K562 (cell line): ENCODE data around the gene NQO2. TPM values are rescaled to one million over a fixed set of nuclear protein-coding genes. Genes with fewer than 3 reads are reported as not detected.
A peak's percentile ranks its signal among the peaks of the same experiment; 100 is the strongest.

Source experiments
- AFF4 ChIP-seq: sonication (generic); formaldehyde crosslinking; IDR thresholded peaks from 2 replicates; pipeline ENCODE4 v1.8.0; 2023; ENCODE audit warnings: mild to moderate bottlenecking, missing genetic modification reagents
- ARID1B ChIP-seq: fragments of 450-650 bp; IDR thresholded peaks from 2 replicates; pipeline ENCODE4 v1.6.1; 2016; ENCODE audit warnings: antibody characterized with exemption, mild to moderate bottlenecking, inconsistent platforms
- ARID3A ChIP-seq: IDR thresholded peaks from 2 replicates; pipeline ENCODE4 v1.6.1; 2012; ENCODE audit warnings: low read depth, low read length, improper control_type of control experiment, borderline replicate concordance
- BRF1 ChIP-seq: IDR thresholded peaks from 3 replicates; pipeline ENCODE4 v1.6.1; 2011; ENCODE audit warnings: borderline replicate concordance, mild to moderate bottlenecking; ENCODE audit not compliant: insufficient read length; ENCODE audit errors: extremely low read depth
- CBX2 ChIP-seq: fragments of 200-600 bp; sonication (generic); IDR thresholded peaks from one replicate; pipeline ENCODE4 v1.6.1; 2012; ENCODE audit warnings: mild to moderate bottlenecking, low read length, inconsistent platforms; ENCODE audit not compliant: insufficient read depth, poor library complexity, severe bottlenecking
- CCNT2 ChIP-seq: IDR thresholded peaks from 2 replicates; pipeline ENCODE4 v1.6.1; 2011; ENCODE audit warnings: borderline replicate concordance, low read depth, mild to moderate bottlenecking, moderate library complexity, mixed read lengths, low read length; ENCODE audit not compliant: insufficient read length; ENCODE audit errors: extremely low read depth
- CREBBP ChIP-seq: IDR thresholded peaks from one replicate; pipeline ENCODE4 v1.6.1; 2012; ENCODE audit warnings: low read depth, mild to moderate bottlenecking, control low read depth, inconsistent platforms, low read length
- EZH2 ChIP-seq: IDR thresholded peaks from 2 replicates; pipeline ENCODE4 v1.6.1; 2012; ENCODE audit warnings: low read depth, mild to moderate bottlenecking, inconsistent platforms, low read length, borderline replicate concordance
- HMG20A ChIP-seq: fragments of 450-650 bp; formaldehyde crosslinking; conservative IDR thresholded peaks from 2 replicates; pipeline ENCODE4 v1.4.0; 2020; ENCODE audit warnings: mild to moderate bottlenecking, mixed read lengths
- RBM22 ChIP-seq: fragments of 200-400 bp; formaldehyde crosslinking; IDR thresholded peaks from 2 replicates; pipeline ENCODE4 v1.6.1; 2018; ENCODE audit warnings: low read length, low read depth; ENCODE audit not compliant: poor library complexity, severe bottlenecking
- RBM34 ChIP-seq: fragments of 200-400 bp; formaldehyde crosslinking; IDR thresholded peaks from 2 replicates; pipeline ENCODE4 v1.6.1; 2018; ENCODE audit warnings: low read length, borderline replicate concordance; ENCODE audit not compliant: insufficient read depth
- TBL1XR1 ChIP-seq, 2 experiments: IDR thresholded peaks; 2 replicates each; pipeline ENCODE4 v1.6.1; 2012; ENCODE audit warnings: improper control_type of control experiment in 2 of 2, low read length in 2 of 2, mild to moderate bottlenecking in 1 of 2
- ZBTB17 ChIP-seq: fragments of 450-650 bp; formaldehyde crosslinking; IDR thresholded peaks from 2 replicates; pipeline ENCODE4 v1.4.0; 2020; ENCODE audit warnings: mild to moderate bottlenecking
- ZNF3 ChIP-seq: fragments of 250-450 bp; sonication (Bioruptor Pico); IDR thresholded peaks from 2 replicates; pipeline ENCODE4 v1.5.0; 2021; ENCODE audit warnings: mild to moderate bottlenecking, moderate library complexity
- ZNF584 ChIP-seq: fragments of 200-800 bp; sonication (Bioruptor generic); IDR thresholded peaks from 2 replicates; pipeline ENCODE4 v1.6.1; 2016; ENCODE audit warnings: low read depth, mild to moderate bottlenecking, missing genetic modification characterization, missing compliant biosample characterization
- ZZZ3 ChIP-seq: fragments of 450-650 bp; IDR thresholded peaks from 2 replicates; pipeline ENCODE4 v1.6.1; 2016; ENCODE audit warnings: antibody characterized with exemption, mild to moderate bottlenecking, moderate library complexity
- polyA plus RNA-seq, 8 experiments: library from polyadenylated mRNA; depleted of rRNA in 4 of 8; stranded (reverse) in 5 of 8; unstranded in 3 of 8; fragments of >200 nt; fragmentation: Nextera tagmentation in 2 of 8; fragmentation: Illumina TruSeq in 1 of 8; extraction: Ambion mirVana in 2 of 8; extraction: Trizol in 1 of 8; gene quantifications; 2 replicates each; pipeline versions ENCODE4 v1.2.1 to v1.2.3, GENCODE V29; 2011 to 2014; ENCODE audit warnings: inconsistent platforms in 1 of 8, missing spikeins in 1 of 8
- total RNA-seq, 7 experiments: library from RNA; depleted of rRNA in 6 of 7; stranded (reverse); fragments of >200 nt in 6 of 7; fragmentation: Illumina TruSeq in 2 of 7; extraction: Trizol in 2 of 7; gene quantifications; 2 replicates each; pipeline versions ENCODE4 v1.2.1 to v1.2.3, GENCODE V29; 2011 to 2021; ENCODE audit warnings: low replicate concordance in 1 of 7
- TF ChIP-seq, protein P1 (sequence below): fragments of 250-450 bp; sonication (Bioruptor Pico); IDR thresholded peaks from 2 replicates; pipeline ENCODE4 v1.8.0; 2021; ENCODE audit warnings: moderate library complexity, mild to moderate bottlenecking, inconsistent platforms
- TF ChIP-seq, protein P2 (sequence below): IDR thresholded peaks from 3 replicates; pipeline ENCODE4 v1.6.1; 2011; ENCODE audit warnings: borderline replicate concordance, mild to moderate bottlenecking, moderate library complexity; ENCODE audit not compliant: insufficient read length; ENCODE audit errors: extremely low read depth

NQO2 gene
- total and polyA plus RNA-seq, 9 of the 15 experiments (the other 6 are each of a cell fraction or from before 2014, with no cell fraction given): 54.6 to 214 (median 116) TPM

- no peak for TF ChIP-seq HMG20A (CRISPR knock-in tag)
- TF ChIP-seq CBX2: no peak
- TF ChIP-seq ZZZ3: no peak
- TF ChIP-seq ARID3A: no peak
- TF ChIP-seq RBM22: no peak
- no peak for TF ChIP-seq ZNF3 (CRISPR knock-in tag)
- TF ChIP-seq AFF4 (CRISPR knock-in tag): peak; percentile 45; the same call in 1 of the 2 replicates
- no peak for TF ChIP-seq CREBBP
- no peak for TF ChIP-seq CCNT2
- no peak for TF ChIP-seq RBM34
- no peak for TF ChIP-seq TBL1XR1 (IDR thresholded peaks at IDR 0.05; ENCODE audit: low read length in 2 of 2)
- TF ChIP-seq BRF1: no peak
- TF ChIP-seq ZNF584 (CRISPR knock-in tag): no peak
- no peak for TF ChIP-seq EZH2
- no peak for TF ChIP-seq ARID1B
- TF ChIP-seq, protein P1, sequence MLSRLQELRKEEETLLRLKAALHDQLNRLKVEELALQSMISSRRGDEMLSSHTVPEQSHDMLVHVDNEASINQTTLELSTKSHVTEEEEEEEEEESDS (CRISPR knock-in tag): no peak
- TF ChIP-seq ZBTB17 (CRISPR knock-in tag): no peak
- TF ChIP-seq, protein P2, sequence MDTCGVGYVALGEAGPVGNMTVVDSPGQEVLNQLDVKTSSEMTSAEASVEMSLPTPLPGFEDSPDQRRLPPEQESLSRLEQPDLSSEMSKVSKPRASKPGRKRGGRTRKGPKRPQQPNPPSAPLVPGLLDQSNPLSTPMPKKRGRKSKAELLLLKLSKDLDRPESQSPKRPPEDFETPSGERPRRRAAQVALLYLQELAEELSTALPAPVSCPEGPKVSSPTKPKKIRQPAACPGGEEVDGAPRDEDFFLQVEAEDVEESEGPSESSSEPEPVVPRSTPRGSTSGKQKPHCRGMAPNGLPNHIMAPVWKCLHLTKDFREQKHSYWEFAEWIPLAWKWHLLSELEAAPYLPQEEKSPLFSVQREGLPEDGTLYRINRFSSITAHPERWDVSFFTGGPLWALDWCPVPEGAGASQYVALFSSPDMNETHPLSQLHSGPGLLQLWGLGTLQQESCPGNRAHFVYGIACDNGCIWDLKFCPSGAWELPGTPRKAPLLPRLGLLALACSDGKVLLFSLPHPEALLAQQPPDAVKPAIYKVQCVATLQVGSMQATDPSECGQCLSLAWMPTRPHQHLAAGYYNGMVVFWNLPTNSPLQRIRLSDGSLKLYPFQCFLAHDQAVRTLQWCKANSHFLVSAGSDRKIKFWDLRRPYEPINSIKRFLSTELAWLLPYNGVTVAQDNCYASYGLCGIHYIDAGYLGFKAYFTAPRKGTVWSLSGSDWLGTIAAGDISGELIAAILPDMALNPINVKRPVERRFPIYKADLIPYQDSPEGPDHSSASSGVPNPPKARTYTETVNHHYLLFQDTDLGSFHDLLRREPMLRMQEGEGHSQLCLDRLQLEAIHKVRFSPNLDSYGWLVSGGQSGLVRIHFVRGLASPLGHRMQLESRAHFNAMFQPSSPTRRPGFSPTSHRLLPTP: no peak
Observed at GRCh38 chr6:3022765-3023662, 23.3 kb downstream of the NQO2 start (continued).
